NOMO-1 treated with DMSO at 0.1 percent for 48 hours (cell line): ENCODE results near the gene KMT5B.

ENCODE experiments used
- DNase-seq: peaks from one replicate; lab custom pipeline; 2025; ENCODE audit not compliant: unreplicated experiment; lab: John Stamatoyannopoulos, UW

KMT5B gene

GRCh38 chr11:68120273-68121066 lies 92.6 kb downstream of the KMT5B start:
- peak; percentile 40 for DNase-seq

- peak; percentile 94 for DNase-seq
Observed at GRCh38 chr11:68118706-68119448, 94.2 kb downstream of the KMT5B start.

- no peak for DNase-seq
Observed at GRCh38 chr11:68117853-68118470, 95.1 kb downstream of the KMT5B start.

GRCh38 chr11:68116974-68117373 lies 96.1 kb downstream of the KMT5B start:
- no peak for DNase-seq

GRCh38 chr11:68116126-68116525 lies 97.0 kb downstream of the KMT5B start:
- DNase-seq = no peak

GRCh38 chr11:68115285-68115684 lies 97.8 kb downstream of the KMT5B start:
- peak; percentile 64 for DNase-seq

GRCh38 chr11:68113986-68114385 lies 99.1 kb downstream of the KMT5B start:
- DNase-seq = no peak

GRCh38 chr11:68107689-68108088 lies 105.4 kb downstream of the KMT5B start:
- no peak for DNase-seq

GRCh38 chr11:68106165-68106940 lies 106.7 kb downstream of the KMT5B start:
- no peak for DNase-seq
